ENCODE data around the gene VTI1A. TPM values are rescaled to one million over a fixed set of nuclear protein-coding genes. Genes with fewer than 3 reads are reported as not detected.
"Not testable (repeated sequence)": the region's sequence is repeated elsewhere in the genome, so short reads cannot be mapped to it uniquely, and the experiment has no call there.

The VTI1A gene
- total RNA-seq: 46.4 and 48.5 TPM in 2 replicates

DNA sequence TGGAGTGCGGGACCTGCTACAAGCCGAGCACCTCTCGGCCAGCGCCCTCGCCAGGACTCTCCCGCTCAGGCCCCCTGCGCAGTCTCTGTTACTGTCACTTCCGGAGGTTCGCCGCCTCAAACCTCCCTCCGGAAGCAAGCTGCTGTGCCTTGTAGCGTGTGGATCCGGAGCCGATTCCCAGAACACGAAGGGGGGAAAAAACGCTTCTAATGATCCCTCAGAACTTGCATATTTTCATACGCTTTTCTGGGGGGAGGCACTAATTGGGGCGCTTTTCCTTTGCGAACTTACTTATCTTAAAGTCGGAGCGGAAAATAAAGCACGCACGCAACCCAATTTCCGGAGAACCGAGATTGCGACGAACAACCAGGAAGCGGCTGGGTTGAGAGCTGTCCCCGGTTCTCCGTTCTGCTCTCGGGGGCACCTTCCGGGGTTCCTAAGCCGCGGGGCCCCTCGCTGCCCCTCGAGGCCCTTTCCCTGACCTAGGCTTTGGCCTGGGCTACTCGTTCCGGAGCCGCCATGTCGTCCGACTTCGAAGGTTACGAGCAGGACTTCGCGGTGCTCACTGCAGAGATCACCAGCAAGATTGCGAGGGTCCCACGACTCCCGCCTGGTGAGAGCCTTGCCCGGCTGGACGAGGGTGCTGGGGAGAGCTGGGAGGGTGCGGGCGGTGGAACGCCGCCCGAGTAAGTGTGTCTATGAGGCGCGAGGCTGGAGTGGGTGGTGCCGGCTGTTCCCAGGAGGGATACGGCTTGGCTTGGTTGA is at the start of gene VTI1A, which contains the start of gene ZDHHC6:
VTI1A (plus strand) TSS at position 361 of the 765 bp plus-strand sequence; CDS start at position 520, 159 bp downstream.
ZDHHC6 (minus strand) TSS at position 60 of the 765 bp plus-strand sequence. CDS start 1,478 bp downstream, outside the sequence.
- intact Hi-C loops (cut with micrococcal nuclease): loop anchor here (1.0 to 5.0 kb wide), 6 partner anchors 25 to 1726 kb away; partner anchors contain the start of gene GPAM

- intact Hi-C loops (cut with micrococcal nuclease): no loop called here
These were observed 49.4 kb upstream of the VTI1A start for GRCh38 chr10:112397592-112397991.

DNA sequence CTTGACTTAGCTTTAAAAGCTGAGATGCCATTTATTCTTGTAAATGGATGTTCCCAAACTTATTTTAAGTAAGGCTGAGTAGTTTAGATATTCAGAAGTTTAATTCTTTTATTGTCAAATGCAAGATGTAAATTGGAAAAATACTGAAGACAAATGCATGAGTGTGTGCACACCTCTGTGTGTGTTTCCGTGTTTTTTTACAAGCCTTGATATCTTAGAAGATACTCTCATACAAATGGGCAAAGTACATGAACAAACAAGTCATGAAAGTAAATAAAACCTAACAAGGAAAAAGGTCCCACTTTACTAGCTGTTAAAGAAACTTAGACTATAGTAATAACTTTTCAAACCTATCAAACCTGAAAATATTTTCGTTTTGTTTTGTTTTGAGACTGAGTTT is 44.1 kb upstream of the VTI1A start:
- intact Hi-C loops (cut with micrococcal nuclease): no loop called here

GRCh38 chr10:112404617-112405016 is 42.4 kb upstream of the VTI1A start:
- intact Hi-C loops (cut with micrococcal nuclease): no loop called here

DNA sequence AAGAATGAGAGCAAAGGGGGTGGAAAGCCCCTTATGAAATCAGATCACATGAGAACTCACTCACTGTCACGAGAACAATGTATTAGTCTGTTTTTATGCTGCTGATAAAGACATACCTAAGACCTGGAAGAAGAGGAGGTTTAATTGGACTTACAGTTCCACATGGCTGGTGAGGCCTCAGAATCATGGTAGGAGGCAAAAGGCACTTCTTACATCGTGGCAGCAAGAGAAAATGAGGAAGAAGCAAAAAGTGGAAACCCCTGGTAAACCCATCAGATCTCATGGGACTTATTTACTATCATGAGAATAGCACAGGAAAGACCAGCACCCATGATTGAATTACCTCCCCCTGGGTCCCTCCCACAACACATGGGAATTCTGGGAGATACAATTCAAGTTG is 40.2 kb upstream of the VTI1A start:
- intact Hi-C loops (cut with micrococcal nuclease): not testable (repeated sequence)

GRCh38 chr10:112407696-112408095 is 39.3 kb upstream of the VTI1A start:
- intact Hi-C loops (cut with micrococcal nuclease): no loop called here

GRCh38 chr10:112409299-112409698 is 37.7 kb upstream of the VTI1A start:
- intact Hi-C loops (cut with micrococcal nuclease): no loop called here

- intact Hi-C loops (cut with micrococcal nuclease): no loop called here
These were observed 37.3 kb upstream of the VTI1A start for GRCh38 chr10:112409755-112410154.

- intact Hi-C loops (cut with micrococcal nuclease): no loop called here
These were observed 34.3 kb upstream of the VTI1A start for GRCh38 chr10:112412696-112413095.

DNA sequence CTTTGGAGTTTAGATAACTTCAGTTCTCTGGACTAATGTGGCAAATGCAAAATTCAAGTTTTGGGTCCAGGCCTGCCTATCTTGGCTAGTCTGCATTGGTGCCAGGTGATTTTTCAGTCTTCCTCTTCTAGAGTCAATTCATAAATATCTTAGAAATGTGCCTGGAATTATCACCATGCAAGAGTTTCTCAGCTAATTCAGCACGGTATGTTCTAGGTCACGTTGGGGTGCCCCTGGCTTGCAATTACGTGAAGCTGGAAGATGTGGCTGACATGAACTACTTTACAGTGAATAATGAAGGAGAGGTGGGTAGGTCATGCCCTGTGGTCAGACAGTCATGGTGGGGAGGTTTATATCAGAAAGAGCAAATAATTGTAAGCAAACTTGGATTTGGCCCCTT is 25.3 kb upstream of the VTI1A start:
- intact Hi-C loops (cut with micrococcal nuclease): no loop called here

DNA sequence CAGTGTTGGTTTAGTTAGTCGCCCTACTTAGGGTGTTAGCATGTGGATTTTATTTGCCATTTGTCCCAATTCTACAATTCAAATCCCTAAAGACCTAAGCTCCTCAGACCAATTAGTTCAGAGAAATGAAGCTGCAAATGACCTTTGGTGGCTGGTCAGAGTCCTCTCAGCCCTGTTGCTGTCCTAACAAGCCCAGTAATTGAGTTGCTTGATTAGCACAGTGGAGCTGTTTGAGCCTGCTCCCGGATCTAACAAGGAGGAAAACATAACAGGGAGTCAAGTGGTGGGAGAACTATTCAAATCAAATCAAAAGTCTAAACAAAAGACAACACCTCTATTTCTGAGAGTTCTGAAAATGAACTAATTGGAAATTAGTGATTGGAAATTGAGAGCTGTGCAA is 22.4 kb upstream of the VTI1A start:
- intact Hi-C loops (cut with micrococcal nuclease): no loop called here

DNA sequence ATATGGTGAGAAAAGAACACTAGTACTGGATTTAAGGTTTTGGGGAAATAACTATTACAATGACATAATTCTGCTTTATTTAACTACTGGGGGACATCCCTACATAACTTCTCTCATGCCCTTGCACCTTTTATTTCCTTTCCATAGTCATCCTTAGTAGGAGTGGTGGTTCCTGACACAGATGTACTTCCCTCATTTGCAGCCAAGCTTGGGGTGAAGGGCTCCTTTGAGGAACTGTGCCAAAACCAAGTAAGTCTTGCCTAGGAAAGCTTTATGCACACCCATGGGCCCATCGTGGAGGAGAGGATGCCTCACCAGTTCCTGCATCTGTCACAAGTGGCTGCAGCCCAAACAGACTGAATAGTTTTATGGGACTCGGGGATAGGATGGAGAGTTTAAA is 20.9 kb upstream of the VTI1A start:
- intact Hi-C loops (cut with micrococcal nuclease): no loop called here

GRCh38 chr10:112429147-112429546 is 17.9 kb upstream of the VTI1A start:
- intact Hi-C loops (cut with micrococcal nuclease): no loop called here

DNA sequence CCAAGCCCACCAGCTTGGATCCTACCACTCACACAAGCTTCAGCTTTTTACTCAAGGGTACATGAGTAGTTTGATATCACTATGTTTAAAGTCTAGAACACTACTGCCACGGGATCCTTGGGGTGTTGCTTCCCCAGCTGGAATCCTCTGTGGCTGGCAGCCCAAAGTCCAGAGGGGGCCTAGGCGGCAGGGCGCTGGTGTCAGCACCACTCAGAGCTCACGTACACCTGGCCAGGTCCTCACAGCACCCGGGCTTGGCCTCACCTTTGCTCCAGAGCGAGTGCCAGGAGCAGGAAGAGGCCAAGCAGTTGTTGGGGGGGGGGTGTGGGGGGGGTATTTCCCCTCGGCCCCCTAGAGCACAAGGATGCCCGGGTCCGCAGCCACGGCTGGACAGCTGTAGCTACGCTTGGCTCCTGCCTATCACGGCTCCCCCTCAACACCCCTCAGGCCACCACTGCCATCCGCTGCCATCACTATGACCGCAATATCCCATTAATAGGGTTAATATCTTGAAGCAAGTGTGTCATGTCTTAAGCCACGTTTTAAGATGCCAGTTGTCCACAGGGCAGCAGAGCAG is 17.3 kb upstream of the VTI1A start:
- intact Hi-C loops (cut with micrococcal nuclease): no loop called here

- intact Hi-C loops (cut with micrococcal nuclease): no loop called here
These were observed 13.9 kb upstream of the VTI1A start for GRCh38 chr10:112433136-112433535.

DNA sequence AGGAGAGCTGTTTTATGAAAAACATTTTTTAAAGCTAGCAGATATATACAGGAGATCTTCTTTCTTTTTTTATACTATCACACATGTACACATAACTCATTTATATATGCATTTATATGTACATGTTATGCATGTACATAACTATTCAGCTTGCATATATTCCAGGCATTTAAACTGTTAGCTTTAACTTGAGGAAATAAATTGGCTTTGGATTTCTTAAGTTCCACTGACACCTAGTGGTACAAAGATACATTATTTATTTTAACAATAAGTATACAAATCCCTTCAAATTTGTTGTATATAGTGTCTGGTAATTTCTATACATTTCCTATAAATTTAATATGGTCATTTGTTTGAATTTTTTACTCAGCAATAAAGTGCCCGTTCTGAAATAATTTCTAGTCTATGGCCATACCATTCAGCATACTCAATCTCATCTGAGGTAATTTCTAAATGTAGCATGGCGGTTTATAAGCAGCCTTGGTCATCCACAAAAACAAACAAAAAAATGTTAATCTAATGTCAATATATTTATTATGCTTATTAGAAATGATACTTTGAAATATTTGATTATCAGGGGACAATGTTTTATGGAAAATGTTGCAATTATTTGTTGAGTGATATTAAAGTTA is 11.9 kb upstream of the VTI1A start:
- intact Hi-C loops (cut with micrococcal nuclease): loop anchor here (1.0 to 5.0 kb wide), 4 partner anchors 37 to 298 kb away; no protein-coding TSS in a partner anchor

DNA sequence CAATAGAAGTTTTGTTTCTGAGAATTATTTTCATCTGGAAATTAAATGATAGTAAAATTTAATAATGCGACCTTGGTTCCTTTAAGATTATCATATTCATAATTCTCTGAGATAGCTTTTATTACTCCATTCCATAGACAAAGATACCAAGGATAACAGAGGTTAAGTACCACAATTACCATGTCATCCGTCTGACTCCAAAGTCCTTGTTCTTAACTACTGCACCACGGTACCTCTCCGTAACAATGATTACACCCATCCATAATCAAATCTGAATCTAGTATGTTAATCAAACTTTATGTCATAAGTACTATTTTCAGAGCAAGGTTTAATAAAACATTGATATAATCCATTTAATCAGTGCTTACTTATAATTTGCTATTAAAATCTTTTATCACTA is 8.7 kb upstream of the VTI1A start:
- intact Hi-C loops (cut with micrococcal nuclease): loop anchor here (5.0 kb wide), 1 partner anchor 34 kb away; no protein-coding TSS in a partner anchor

GRCh38 chr10:112441520-112441919 is 5.5 kb upstream of the VTI1A start:
- intact Hi-C loops (cut with micrococcal nuclease): no loop called here

- intact Hi-C loops (cut with micrococcal nuclease): loop anchor here (1.0 kb wide), 1 partner anchor 90 kb away; no protein-coding TSS in a partner anchor
These were observed 5.0 kb upstream of the VTI1A start for GRCh38 chr10:112442063-112442462.

DNA sequence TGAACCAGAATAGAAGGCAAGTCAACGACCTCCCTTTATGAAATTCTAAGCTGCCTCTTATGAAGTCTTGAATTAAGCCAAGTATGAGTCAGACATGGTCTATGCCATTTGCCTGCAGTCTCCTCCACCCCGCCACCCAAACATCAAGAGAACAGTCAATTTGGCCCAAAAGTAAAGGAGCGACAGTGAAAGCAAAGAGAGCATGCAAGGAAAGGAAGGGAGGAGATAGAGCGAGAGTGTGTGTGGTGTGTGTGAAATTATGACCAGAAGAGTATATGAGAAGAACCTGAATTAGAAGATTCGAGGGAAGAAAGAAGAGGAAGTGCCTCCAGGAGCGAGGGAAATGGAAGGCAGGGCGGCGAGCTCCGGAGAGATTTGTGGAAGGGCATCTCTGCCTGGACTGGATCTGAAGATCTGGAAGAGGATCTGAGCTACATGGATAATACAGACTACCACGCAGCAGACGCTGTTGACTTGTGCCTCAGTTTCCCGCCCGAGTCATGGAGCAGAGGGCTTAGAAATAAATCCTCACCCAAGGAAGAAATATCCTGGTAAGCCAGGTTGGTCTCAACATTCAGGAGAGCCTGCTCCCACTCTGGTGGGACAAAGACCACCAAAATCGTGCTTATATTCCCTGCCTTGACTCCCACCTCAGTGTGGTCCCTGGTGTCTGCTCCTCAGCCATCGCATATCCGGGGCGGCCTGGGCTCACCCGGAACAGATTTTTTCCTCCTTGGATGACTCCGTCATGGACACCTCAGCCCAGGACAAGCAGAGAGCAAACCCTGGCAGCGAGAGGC is 760 bp upstream of the VTI1A start:
- intact Hi-C loops (cut with micrococcal nuclease): loop anchor here (1.0 to 5.0 kb wide), 4 partner anchors 70 to 1727 kb away; partner anchors contain the start of gene GPAM

GRCh38 chr10:112447620-112447928 is 559 bp downstream of the VTI1A start:
- intact Hi-C loops (cut with micrococcal nuclease): loop anchor here (1.0 to 5.0 kb wide), 4 partner anchors 25 to 1725 kb away; no protein-coding TSS in a partner anchor

All from T-helper 1 cell treated with Interleukin-12 subunit alpha and Interleukin-12 subunit beta and Interleukin-4 antibody, amounts not matched to agents 30 ng/mL and 1 ng/mL, for 36 hours (primary cell).